GM12891 (cell line): ENCODE measurements around the gene TCHHL1.

Experiments
- DNase-seq: peaks from one replicate; pipeline ENCODE4 v3.0.0; 2011; ENCODE audit warnings: low spot score; ENCODE audit not compliant: insufficient read length
- FAIRE-seq: peaks from 2 replicates; lab custom pipeline; 2011; peaks lifted over from hg19 to GRCh38; lab: Jason Lieb, UNC
- PAX5 ChIP-seq: IDR thresholded peaks from 2 replicates; pipeline ENCODE4 v1.6.1; 2011; ENCODE audit warnings: low read length, moderate library complexity, mild to moderate bottlenecking; ENCODE audit not compliant: insufficient read depth, severe bottlenecking
- POLR2A ChIP-seq: IDR thresholded peaks from 2 replicates; pipeline ENCODE4 v1.6.1; 2011; ENCODE audit warnings: low read depth, low read length, control low read depth
- POLR2AphosphoS5 ChIP-seq: IDR thresholded peaks from 2 replicates; pipeline ENCODE4 v1.6.1; 2011; ENCODE audit warnings: low read depth, low read length, control low read depth
- POU2F2 ChIP-seq: IDR thresholded peaks from 2 replicates; pipeline ENCODE4 v1.6.1; 2011; ENCODE audit warnings: low read depth, mild to moderate bottlenecking, control low read depth, low read length, moderate library complexity
- SPI1 ChIP-seq: IDR thresholded peaks from 2 replicates; pipeline ENCODE4 v1.6.1; 2011; ENCODE audit warnings: low read depth, low read length, control low read depth
- TAF1 ChIP-seq: IDR thresholded peaks from 2 replicates; pipeline ENCODE4 v1.6.1; 2011; ENCODE audit warnings: low read depth, low read length, control low read depth

TCHHL1 gene

DNA sequence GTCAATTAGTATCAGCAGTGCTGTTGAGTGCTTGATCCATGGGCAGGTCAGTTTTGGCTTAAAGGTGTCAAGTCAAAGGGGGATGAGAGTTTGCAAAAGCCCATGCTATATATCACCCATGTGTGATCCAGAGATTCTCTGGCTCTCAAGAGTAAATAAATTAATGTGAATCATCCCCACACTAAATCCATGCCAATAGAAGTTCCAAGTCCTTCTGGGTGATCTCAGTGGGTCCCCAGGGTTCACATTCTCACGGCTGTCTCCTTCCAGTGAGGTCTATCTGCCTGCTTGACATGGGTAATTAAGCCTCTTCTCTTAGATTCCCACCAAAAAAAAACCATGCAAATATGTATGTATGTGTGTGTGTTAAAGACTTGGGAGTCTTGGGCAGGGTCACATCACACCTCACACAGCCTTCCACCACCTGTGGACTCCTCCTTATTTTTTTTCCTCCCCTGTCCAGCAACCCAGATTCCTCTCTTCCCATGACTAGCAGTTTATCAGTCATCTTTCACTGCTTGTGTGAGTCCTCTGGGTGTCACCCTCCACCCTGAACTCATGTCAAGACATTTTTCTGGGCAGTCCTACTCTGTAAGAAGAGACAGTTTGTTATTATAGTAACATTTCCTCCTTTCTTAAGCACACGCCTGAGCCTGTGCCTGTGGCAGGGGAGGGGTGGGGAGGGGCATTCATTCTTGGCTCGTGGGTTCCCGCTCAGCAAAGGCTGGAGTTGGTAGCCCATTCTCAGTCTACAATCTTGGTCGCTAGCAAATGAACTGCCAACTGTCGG lies 37.8 kb downstream of the TCHHL1 start:
- FAIRE-seq (no peak), DNase-seq (no peak)
- TF ChIP-seq PAX5 = no peak

DNA sequence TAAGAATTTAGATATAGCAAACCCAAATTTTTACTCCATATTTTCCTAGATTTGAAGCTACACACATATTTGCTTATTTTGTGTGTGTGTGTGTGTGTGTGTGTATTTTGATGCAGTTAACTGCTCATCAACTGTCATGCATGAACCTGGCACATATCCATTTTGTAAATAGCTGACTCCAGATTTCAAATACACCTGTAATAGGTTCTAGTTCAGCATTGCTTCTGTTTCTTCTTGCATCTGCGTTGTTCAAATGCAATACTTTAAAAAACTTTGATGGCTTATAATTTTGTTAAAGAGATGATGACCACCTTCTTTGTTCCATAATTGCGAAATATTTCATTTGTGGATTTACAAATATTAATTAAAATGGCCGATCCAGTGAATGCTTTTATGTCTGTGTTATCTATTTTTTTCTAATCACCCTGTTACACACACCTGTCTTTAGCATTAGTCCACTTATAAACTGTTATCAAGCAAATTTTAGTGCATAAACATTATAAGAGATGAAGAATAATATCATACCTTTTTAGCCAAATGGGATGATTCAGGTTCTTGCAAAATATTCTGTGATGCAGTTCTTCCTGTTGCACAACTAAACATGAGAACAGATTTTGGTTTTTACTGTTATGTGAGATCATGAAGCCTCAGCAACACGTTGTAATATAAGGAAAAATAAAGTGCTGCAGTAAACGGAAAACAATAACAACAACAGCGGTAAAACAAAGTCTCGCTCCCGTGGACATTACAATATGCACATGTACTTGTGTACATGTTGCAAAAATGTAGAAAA lies 39.4 kb downstream of the TCHHL1 start:
- FAIRE-seq = no peak
- TF ChIP-seq TAF1 (no peak), POU2F2 (no peak), POLR2AphosphoS5 (no peak), POLR2A (no peak), SPI1 (no peak), PAX5 (no peak)
- no peak for DNase-seq

DNA sequence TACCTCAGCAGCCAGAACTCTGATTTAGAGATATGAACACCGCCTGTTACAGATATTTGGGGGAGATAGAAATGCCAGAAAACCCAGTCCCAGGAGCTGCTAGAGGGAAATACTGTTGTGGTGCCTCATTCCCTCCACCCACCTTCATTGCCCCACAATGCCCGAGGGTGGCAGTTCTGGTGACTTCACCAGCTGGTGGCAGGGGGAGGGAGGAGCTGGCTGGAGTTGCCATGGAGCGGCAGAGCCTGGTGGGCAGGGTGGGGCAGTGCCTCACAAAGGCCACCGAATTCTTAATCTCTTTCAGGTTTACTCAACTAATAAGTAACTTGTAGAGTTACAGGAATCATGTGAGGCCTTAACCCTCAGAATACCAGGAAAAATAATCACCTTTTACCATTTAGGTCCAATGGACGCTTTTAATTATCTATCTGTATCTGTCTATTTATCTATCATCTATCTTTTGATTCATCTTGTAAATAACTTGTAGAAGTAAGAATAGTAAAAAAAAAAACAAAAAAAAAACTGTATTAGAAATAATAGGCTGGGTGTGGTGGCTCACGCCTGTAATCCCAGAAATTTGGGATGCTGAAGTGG lies 40.4 kb downstream of the TCHHL1 start:
- TF ChIP-seq TAF1 (no peak), POU2F2 (no peak), PAX5 (no peak), POLR2A (no peak), POLR2AphosphoS5 (no peak), SPI1 (no peak)
- FAIRE-seq (no peak), DNase-seq (no peak)

DNA sequence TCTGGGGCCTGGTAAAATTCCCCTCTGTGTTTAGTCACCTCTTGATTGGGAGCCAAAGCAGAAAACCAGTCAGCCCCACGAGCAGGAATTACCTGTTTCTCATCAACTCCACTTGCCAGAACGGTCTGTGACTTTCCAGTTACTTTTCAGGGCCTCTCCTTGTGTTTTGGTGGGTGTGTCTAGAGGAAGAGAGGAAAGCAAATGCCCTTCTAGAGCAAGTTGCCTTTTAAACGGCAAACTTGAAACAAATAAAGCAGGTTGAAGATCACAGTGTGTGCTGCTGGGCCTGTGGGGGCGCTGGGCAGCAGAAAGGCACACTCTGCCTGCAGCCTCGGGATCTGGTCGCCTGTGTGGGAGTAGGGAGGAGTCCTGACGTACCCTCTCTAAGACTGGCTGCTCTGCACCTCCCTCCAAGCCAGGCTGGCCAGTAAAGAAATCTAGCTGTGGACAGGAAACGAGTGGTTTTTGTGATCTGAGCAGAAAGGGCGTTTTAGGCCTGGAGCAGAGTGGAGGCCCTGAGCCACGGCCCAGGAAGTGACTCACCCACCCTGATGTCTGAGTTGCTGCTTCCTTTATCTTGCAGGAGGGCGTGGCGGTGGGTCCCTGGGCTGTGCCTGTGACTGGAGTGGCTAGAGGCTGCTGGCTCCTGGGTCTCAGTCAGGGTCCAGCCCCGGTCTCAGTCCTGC lies 41.0 kb downstream of the TCHHL1 start:
- peak; percentile 95 for FAIRE-seq

DNA sequence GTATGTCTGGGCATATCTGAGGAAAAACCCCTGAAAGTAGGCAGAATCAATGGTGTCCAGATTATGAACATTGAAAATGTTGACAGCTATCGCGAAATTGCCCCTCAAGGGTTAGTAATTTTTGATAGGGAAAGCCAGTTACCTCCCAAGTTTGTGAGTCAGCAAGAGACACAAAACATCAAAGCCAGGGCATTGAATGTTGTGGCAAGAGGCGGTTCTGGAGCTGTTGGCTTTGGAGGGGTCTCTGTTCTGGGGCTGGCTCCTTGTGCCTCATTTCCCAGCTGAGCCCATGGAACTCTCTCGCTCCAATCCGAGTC lies 41.5 kb downstream of the TCHHL1 start:
- TF ChIP-seq POLR2A (no peak), POLR2AphosphoS5 (no peak), SPI1 (no peak), POU2F2 (no peak), PAX5 (no peak), TAF1 (no peak)
- FAIRE-seq = no peak
- DNase-seq = no peak

More for the DNA sequence above, 41.0 kb downstream of the TCHHL1 start:
- TF ChIP-seq TAF1 = peak; percentile 10; the same call in 1 of the 2 replicates
- TF ChIP-seq POLR2A = peak; percentile 71; the same call in 1 of the 2 replicates
- peak; percentile 38; the same call in 1 of the 2 replicates for TF ChIP-seq POLR2AphosphoS5
- TF ChIP-seq PAX5 = no peak
- TF ChIP-seq POU2F2 = peak; percentile 24; the same call in 1 of the 2 replicates
- TF ChIP-seq SPI1 = peak; percentile 56
- peak; percentile 61 for DNase-seq

DNA sequence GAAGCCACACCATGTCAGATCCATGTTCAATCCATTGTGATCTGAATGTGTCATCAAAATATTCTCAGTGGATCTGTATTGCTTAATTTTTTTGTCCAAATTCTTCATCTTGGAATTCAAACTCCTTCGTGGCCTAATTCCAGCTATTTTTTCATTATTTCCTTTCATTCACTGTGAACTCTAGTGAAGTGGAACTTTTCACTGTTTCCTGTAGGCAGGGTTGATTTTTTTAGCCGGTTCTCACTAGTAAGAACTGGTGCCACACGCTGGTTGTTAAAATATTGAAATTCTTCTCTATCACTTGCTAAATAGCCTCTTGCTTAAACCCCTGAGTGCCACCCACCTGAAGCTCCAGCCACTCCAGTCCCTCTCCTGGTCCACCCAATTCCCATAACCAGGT lies 44.5 kb downstream of the TCHHL1 start:
- DNase-seq (no peak), FAIRE-seq (no peak)
- no peak for TF ChIP-seq POLR2AphosphoS5
- no peak for TF ChIP-seq TAF1
- no peak for TF ChIP-seq POU2F2
- TF ChIP-seq PAX5 = no peak
- no peak for TF ChIP-seq SPI1
- TF ChIP-seq POLR2A = no peak

DNA sequence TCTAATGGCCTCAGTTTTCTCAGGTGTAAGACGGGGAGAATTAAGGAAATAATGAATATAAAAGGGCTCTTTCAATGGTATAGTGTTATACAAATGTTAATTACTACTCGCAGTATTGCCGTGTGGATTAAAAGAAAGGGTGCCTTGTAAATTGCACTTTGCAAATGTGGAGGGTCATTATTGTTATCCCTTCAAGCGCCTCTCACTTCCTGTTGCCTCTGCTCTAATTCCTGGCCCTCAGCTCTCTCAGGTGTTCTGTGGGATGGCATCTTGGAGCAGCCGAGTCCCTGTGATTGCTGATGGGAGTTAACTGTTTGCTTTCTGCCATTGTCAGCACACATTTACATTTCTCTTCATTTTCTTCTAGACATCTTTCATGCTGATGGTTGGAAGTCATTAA lies 45.0 kb downstream of the TCHHL1 start:
- no peak for TF ChIP-seq POLR2AphosphoS5
- no peak for TF ChIP-seq SPI1
- TF ChIP-seq POU2F2 = no peak
- no peak for TF ChIP-seq PAX5
- TF ChIP-seq POLR2A = no peak
- no peak for TF ChIP-seq TAF1

DNA sequence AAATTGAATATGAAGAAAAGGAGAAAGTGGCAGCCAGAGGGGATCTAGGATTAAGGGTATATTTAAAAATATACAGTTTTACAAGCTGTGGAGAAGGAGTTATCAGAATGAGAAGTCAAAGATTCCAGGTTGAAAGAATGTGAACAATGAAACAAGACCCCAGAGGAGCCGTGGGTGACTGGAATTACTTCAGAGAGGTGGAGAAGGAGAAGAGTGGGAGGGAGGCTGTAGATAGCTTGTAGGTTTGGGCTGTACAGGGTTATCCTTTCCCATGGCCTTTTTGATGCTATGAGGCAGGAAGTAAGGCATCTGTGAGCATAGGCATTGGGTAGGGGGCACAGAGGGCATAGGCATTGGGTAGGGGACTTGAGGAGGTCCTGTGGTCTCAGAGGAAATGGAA lies 46.8 kb downstream of the TCHHL1 start:
- no peak for FAIRE-seq
- no peak for TF ChIP-seq PAX5
- TF ChIP-seq POLR2AphosphoS5 = no peak
- no peak for TF ChIP-seq POU2F2
- no peak for TF ChIP-seq SPI1
- no peak for TF ChIP-seq TAF1
- TF ChIP-seq POLR2A = no peak

More for the DNA sequence above, 45.0 kb downstream of the TCHHL1 start:
- DNase-seq = no peak
- no peak for FAIRE-seq

More for the DNA sequence above, 46.8 kb downstream of the TCHHL1 start:
- no peak for DNase-seq
